ENCODE measurements around the gene TOMM70.

GRCh38 chr3:100317912-100318311, 83.0 kb downstream of the TOMM70 start:
- TF ChIP-seq POLR2A (IDR thresholded peaks at IDR 0.05; ENCODE audit: low read depth, low read length) (no peak), POLR2AphosphoS5 (IDR thresholded peaks at IDR 0.05; ENCODE audit: low read depth, low read length) (no peak)

All from GM12892 (cell line).